ENCODE results near the gene B4GALT7. TPM values are rescaled to one million over a fixed set of nuclear protein-coding genes. Genes with fewer than 3 reads are reported as not detected.

The B4GALT7 gene
- total RNA-seq, 1 experiment from 2014 or later, result 26.3 TPM

- no CpG with 5 or more reads among the region's 11 CpGs for WGBS (ENCODE audit: extremely low coverage, insufficient read length, low lambda C conversion rate)
- H2BK5ac ChIP-seq (ENCODE audit: insufficient read length, low read length), result no peak overlapping the region
- no peak overlapping the region for H2AFZ ChIP-seq (ENCODE audit: low read length)
- no peaks in the 10 kb centered on the region; the same call in 1 of the 2 replicates for H3K4me1 ChIP-seq (ENCODE audit: insufficient read depth, low read length)
- Mint-ChIP-seq H3K9me3 (no peaks in the 10 kb centered on the region), H3K4me1 (peaks cover 13 to 19% of the 10 kb centered on the region in 2 experiments), H3K27me3 (ENCODE audit: low read depth) (no peaks in the 10 kb centered on the region), H3K27ac (peak overlapping the region in 2 of 3 experiments; percentile 78 to 95; a peak in 3 of 7 replicates), H3K36me3 (ENCODE audit: insufficient read depth in 1 of 3, low read depth in 3 of 3) (peaks cover 2 to 25% (median 15%) of the 10 kb centered on the region in 3 experiments; a peak in 5 of 7 replicates), H3K4me3 (no peak overlapping the region)
- H2BK120ac ChIP-seq (ENCODE audit: low read depth, low read length, poor library complexity, severe bottlenecking), result no peak overlapping the region
- no peak overlapping the region for H3K27ac ChIP-seq (ENCODE audit: insufficient read length, low read depth, low read length)
- no peaks in the 10 kb centered on the region for H3K27me3 ChIP-seq (ENCODE audit: insufficient read depth, low read length)
- no peak overlapping the region for H2AK5ac ChIP-seq (ENCODE audit: insufficient read length, low read length)
- H3T11ph ChIP-seq (ENCODE audit: low read length), result no peak overlapping the region
- no peak overlapping the region for H2BK20ac ChIP-seq (ENCODE audit: low read depth, low read length, poor library complexity, severe bottlenecking)
- H3K9ac ChIP-seq (ENCODE audit: extremely low read depth, insufficient read length, low read length), result no peak overlapping the region
- no peak overlapping the region for H2BK12ac ChIP-seq (ENCODE audit: insufficient read length, low read depth, low read length)
- H3K23ac ChIP-seq (ENCODE audit: insufficient read length, low read depth, low read length), result no peak overlapping the region
- H4K91ac ChIP-seq (ENCODE audit: insufficient read length, low read depth, low read length), result no peak overlapping the region
- no peak overlapping the region for H4K8ac ChIP-seq (replicated peaks; ENCODE audit: insufficient read length, low read depth, low read length)
- H3K9me3 ChIP-seq (ENCODE audit: control insufficient read depth, low read depth, low read length), result no peaks in the 10 kb centered on the region
- no peaks in the 10 kb centered on the region for H3K79me2 ChIP-seq (ENCODE audit: insufficient read depth, low read length)
- no peak overlapping the region for H2BK15ac ChIP-seq (ENCODE audit: low read depth, low read length)
- no peak overlapping the region for H4K5ac ChIP-seq (ENCODE audit: insufficient read length, low read depth, low read length)
- TF ChIP-seq CTCF (conservative IDR thresholded peaks at IDR 0.05), result no peak
- H3K4me2 ChIP-seq (ENCODE audit: insufficient read depth, insufficient read length, low read length), result no peak overlapping the region
- H3K18ac ChIP-seq (ENCODE audit: insufficient read length, low read depth, low read length), result no peak overlapping the region
- no peak for DNase-seq
- no peaks in the 10 kb centered on the region for H4K20me1 ChIP-seq (ENCODE audit: control insufficient read depth, insufficient read depth, insufficient read length)
- no peak overlapping the region for H3K4ac ChIP-seq (ENCODE audit: low read depth, low read length)
- H3K23me2 ChIP-seq (ENCODE audit: insufficient read length, low read depth, low read length, poor library complexity, severe bottlenecking), result no peaks in the 10 kb centered on the region
- no peak overlapping the region for H3K56ac ChIP-seq (ENCODE audit: insufficient read length, low read depth, low read length)
- no peak overlapping the region; the same call in 1 of the 2 replicates for H3K14ac ChIP-seq (ENCODE audit: insufficient read depth, low read length)
- no peaks in the 10 kb centered on the region for H3K79me1 ChIP-seq (ENCODE audit: insufficient read depth, low read depth, low read length, poor library complexity, severe bottlenecking)
Observed at GRCh38 chr5:177607115-177607451, 7.2 kb downstream of the B4GALT7 start.
